Hepatocyte (in vitro differentiated cells): Measurements from ENCODE around the gene MAPK8IP3. TPM values are rescaled to one million over a fixed set of nuclear protein-coding genes. Genes with fewer than 3 reads are reported as not detected.
A peak's percentile ranks its signal among the peaks of the same experiment; 100 is the strongest.

Source experiments
- DNase-seq: peaks from one replicate; pipeline ENCODE4 v3.0.0-alpha.2; 2016; ENCODE audit warnings: low spot score
- H2AFZ ChIP-seq: fragments of 200-600 bp; sonication (generic); 2 replicates; pipeline ENCODE4 v1.6.0; 2016; ENCODE audit warnings: antibody characterized with exemption, mild to moderate bottlenecking
- H3K27ac ChIP-seq: fragments of 200-600 bp; sonication (generic); 2 replicates; pipeline ENCODE4 v1.5.1; 2016; ENCODE audit warnings: mild to moderate bottlenecking
- H3K27me3 ChIP-seq: fragments of 200-600 bp; sonication (generic); 2 replicates; pipeline ENCODE4 v1.6.1; 2016
- H3K36me3 ChIP-seq: fragments of 200-600 bp; sonication (generic); replicated peaks from 2 replicates; pipeline ENCODE4 v1.5.1; 2016; ENCODE audit warnings: low read depth; ENCODE audit not compliant: insufficient read depth
- H3K4me1 ChIP-seq: fragments of 200-600 bp; sonication (generic); 2 replicates; pipeline ENCODE4 v1.5.1; 2016; ENCODE audit warnings: mild to moderate bottlenecking, moderate library complexity; ENCODE audit not compliant: insufficient read depth
- H3K4me2 ChIP-seq: fragments of 200-600 bp; sonication (generic); 2 replicates; pipeline ENCODE4 v1.6.0; 2016
- H3K4me3 ChIP-seq: fragments of 200-600 bp; sonication (generic); 2 replicates; pipeline ENCODE4 v1.5.1; 2016; ENCODE audit warnings: mild to moderate bottlenecking
- H3K79me2 ChIP-seq: fragments of 200-600 bp; sonication (generic); 2 replicates; pipeline ENCODE4 v1.6.0; 2017; ENCODE audit warnings: mild to moderate bottlenecking
- H3K9me2 ChIP-seq: fragments of 200-600 bp; sonication (generic); replicated peaks from 2 replicates; pipeline ENCODE4 v1.6.0; 2017; ENCODE audit warnings: mild to moderate bottlenecking; ENCODE audit not compliant: insufficient read depth
- H3K9me3 ChIP-seq: fragments of 200-600 bp; sonication (generic); 2 replicates; pipeline ENCODE4 v1.5.1; 2016; ENCODE audit warnings: low read depth, mild to moderate bottlenecking
- H4K20me1 ChIP-seq: fragments of 200-600 bp; sonication (generic); 2 replicates; pipeline ENCODE4 v1.6.0; 2016; ENCODE audit warnings: mild to moderate bottlenecking; ENCODE audit not compliant: insufficient read depth, poor library complexity, severe bottlenecking
- CTCF ChIP-seq: fragments of 200-600 bp; sonication (generic); IDR thresholded peaks from 2 replicates; pipeline ENCODE4 v1.5.1; 2016; ENCODE audit warnings: antibody characterized with exemption, mild to moderate bottlenecking; ENCODE audit not compliant: poor library complexity
- EZH2 ChIP-seq: fragments of 200-600 bp; sonication (generic); IDR thresholded peaks from 2 replicates; pipeline ENCODE4 v1.6.1; 2016; ENCODE audit warnings: antibody characterized with exemption, mild to moderate bottlenecking, borderline replicate concordance
- EZH2phosphoT487 ChIP-seq: fragments of 200-600 bp; sonication (generic); IDR thresholded peaks from one replicate; pipeline ENCODE4 v1.6.1; 2018; ENCODE audit warnings: antibody characterized with exemption, mild to moderate bottlenecking, low read depth, moderate library complexity; ENCODE audit not compliant: unreplicated experiment, severe bottlenecking
- WGBS: methylation state at CpG from one replicate; pipeline ENCODE4 v1.1.6; 2016; ENCODE audit warnings: low lambda C conversion rate; ENCODE audit errors: missing lambda C conversion rate; 5-methylcytosine and 5-hydroxymethylcytosine counted together
- polyA plus RNA-seq: library from polyadenylated mRNA; unstranded; fragments of >200 nt; fragmentation: Nextera tagmentation; extraction: Ambion mirVana; gene quantifications from 2 replicates; pipeline ENCODE4 v1.2.1, GENCODE V29; 2016
- total RNA-seq: library from RNA; depleted of rRNA; stranded (reverse); fragments of >200 nt; gene quantifications from 2 replicates; pipeline ENCODE4 v1.2.3, GENCODE V29; 2014

Gene MAPK8IP3
- total and polyA plus RNA-seq, 2 experiments from 2014 or later: 42.3 to 44.9 TPM

- 97% methylated on average over 43 of the region's 51 CpGs for WGBS
- Histone ChIP-seq H4K20me1 (peaks cover 7% of the 10 kb centered on the region), H3K9me2 (no peaks in the 10 kb centered on the region), H3K27ac (no peak overlapping the region), H3K36me3 (no peaks in the 10 kb centered on the region), H3K4me3 (no peak overlapping the region), H2AFZ (no peak overlapping the region), H3K4me2 (no peak overlapping the region), H3K79me2 (peaks cover 41% of the 10 kb centered on the region), H3K9me3 (no peaks in the 10 kb centered on the region), H3K4me1 (peaks cover 4% of the 10 kb centered on the region), H3K27me3 (no peaks in the 10 kb centered on the region)
- peak; percentile 5 for DNase-seq
- TF ChIP-seq CTCF: no peak
- TF ChIP-seq EZH2phosphoT487: no peak
- TF ChIP-seq EZH2: no peak
Observed at GRCh38 chr16:1786242-1787055, 80.5 kb downstream of the MAPK8IP3 start.

GRCh38 chr16:1787056-1787321 is 81.0 kb downstream of the MAPK8IP3 start:
- DNase-seq: no peak
- 89% methylated on average over 6 of the region's 6 CpGs for WGBS
- H3K36me3 ChIP-seq: no peaks in the 10 kb centered on the region

GRCh38 chr16:1787322-1788094 is 81.5 kb downstream of the MAPK8IP3 start:
- Histone ChIP-seq H3K4me2 (no peak overlapping the region), H2AFZ (no peak overlapping the region), H3K27me3 (no peaks in the 10 kb centered on the region), H3K4me3 (no peak overlapping the region), H4K20me1 (peaks cover 5% of the 10 kb centered on the region), H3K9me3 (no peaks in the 10 kb centered on the region), H3K9me2 (no peaks in the 10 kb centered on the region), H3K4me1 (peaks cover 3% of the 10 kb centered on the region), H3K36me3 (no peaks in the 10 kb centered on the region), H3K27ac (no peak overlapping the region), H3K79me2 (peaks cover 36% of the 10 kb centered on the region)
- no peak for DNase-seq
- TF ChIP-seq CTCF (no peak), EZH2phosphoT487 (no peak), EZH2 (no peak)
- 95% methylated on average over 43 of the region's 44 CpGs for WGBS

More at GRCh38 chr16:1787056-1787321, 81.0 kb downstream of the MAPK8IP3 start:
- H3K4me2 ChIP-seq: no peak overlapping the region
- H3K27ac ChIP-seq: no peak overlapping the region
- H3K4me3 ChIP-seq: no peak overlapping the region
- H2AFZ ChIP-seq: no peak overlapping the region
- peaks cover 36% of the 10 kb centered on the region for H3K79me2 ChIP-seq
- peaks cover 5% of the 10 kb centered on the region for H4K20me1 ChIP-seq
- H3K27me3 ChIP-seq: no peaks in the 10 kb centered on the region
- TF ChIP-seq EZH2phosphoT487 (no peak), EZH2 (no peak), CTCF (no peak)
- H3K9me3 ChIP-seq: no peaks in the 10 kb centered on the region
- H3K4me1 ChIP-seq: peaks cover 3% of the 10 kb centered on the region
- H3K9me2 ChIP-seq: no peaks in the 10 kb centered on the region
